Stimulated activated CD4-positive, alpha-beta T cell treated with anti-CD3 and anti-CD28 coated beads, Interleukin-2, amount 100 ng/mL, for 48 hours (primary cell): ENCODE results near the gene TRPV3.
"Not testable (repeated sequence)": the region's sequence is repeated elsewhere in the genome, so short reads cannot be mapped to it uniquely, and the experiment has no call there.

Experiments
- DNase-seq, 2 donors: peaks; one replicate each; pipeline ENCODE4 v3.0.0-alpha.2; 2020

The TRPV3 gene

DNA sequence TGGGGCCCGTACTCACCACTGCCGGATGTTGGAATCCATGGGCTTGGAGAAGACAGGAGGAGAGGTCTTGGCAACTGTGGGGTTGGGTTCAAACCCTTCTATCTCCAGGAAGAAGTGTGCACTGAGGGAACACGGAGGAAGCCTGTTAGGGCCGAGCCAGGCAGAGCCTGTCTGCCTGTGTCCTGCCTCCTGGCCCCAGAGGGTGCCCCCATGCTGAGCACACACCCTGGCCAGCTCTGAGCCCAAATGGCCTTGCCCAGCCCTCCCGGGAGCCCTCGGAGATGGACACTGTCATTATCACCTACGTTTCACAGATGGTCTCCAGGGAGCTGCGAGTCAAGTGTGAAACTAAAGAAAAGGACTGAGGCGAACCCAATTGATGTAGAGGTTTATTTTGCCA is 12.5 kb downstream of the TRPV3 start:
- DNase-seq, result no peak

DNA sequence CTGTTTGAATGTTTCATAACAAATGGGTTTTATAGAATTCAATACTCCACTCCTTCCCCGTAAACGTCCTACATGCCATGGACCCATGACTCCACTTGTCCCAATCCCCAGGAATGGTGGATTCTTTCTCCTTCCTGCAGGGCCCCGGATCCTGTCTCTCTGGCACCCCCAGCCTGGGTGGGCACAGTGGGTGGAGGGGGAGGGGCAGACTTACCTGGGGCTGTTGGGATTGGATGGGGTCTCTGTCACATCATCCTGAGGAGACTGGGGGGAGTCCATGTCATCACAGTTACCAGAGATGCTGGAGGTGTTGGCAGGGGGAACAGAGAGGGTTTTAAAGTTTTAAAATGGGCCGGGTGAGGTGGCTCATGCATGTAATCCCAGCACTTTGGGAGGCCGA is 13.2 kb downstream of the TRPV3 start:
- DNase-seq, result no peak

DNA sequence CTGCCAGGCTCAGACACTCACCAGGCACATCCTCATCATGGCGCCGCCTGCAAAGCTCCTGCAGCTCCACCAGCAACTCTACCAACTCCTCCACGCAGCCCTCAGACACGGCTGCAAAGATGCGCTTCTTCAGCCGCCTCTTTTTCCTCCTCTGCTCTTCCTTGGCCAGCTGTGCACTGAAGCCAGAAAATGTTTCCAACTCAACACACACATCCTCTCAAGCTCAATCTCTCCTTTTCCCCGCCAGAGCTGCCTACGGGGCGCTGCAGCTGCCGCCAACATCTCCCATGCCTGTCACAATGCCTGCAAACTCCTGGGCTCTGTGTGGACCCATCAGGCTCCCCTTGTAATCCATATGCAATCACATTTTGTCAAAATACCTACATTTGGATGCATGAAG is 14.2 kb downstream of the TRPV3 start:
- no peak for DNase-seq

- no peak for DNase-seq
Measured at GRCh38 chr17:3542410-3543088, 15.1 kb downstream of the TRPV3 start.

DNA sequence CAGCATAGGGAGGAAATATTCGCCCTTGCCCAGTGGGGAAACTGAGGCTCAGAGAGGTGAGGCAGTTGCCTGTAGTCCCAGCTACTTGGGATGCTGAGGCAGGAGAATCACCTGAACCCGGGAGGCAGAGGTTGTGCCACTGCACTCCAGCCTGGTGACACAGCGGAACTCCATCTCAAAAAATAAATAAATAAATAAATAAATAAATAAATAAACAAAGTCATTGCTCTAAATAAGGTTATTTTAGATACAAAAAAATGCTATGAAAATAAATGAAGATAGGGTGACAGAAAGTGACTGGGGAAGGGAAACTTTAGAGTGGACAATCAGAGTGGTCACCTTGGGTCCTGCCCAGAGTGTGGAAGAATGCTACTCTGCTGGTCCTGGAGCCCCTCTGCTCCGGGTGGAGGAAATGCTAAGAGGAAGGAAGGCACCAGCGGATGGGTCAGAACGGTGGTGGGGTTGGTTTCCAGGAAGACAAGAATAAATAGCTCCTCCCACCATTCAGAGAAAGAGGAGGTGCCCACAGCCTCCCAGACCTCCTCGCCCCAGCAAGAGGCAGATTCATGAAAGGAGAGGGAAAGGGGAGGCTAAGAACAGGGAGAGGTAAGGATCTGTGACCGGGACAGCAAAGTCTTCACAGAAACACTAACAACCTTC is 17.6 kb downstream of the TRPV3 start:
- no peak for DNase-seq

- DNase-seq, result no peak
Measured at GRCh38 chr17:3536716-3537115, 20.9 kb downstream of the TRPV3 start.

DNA sequence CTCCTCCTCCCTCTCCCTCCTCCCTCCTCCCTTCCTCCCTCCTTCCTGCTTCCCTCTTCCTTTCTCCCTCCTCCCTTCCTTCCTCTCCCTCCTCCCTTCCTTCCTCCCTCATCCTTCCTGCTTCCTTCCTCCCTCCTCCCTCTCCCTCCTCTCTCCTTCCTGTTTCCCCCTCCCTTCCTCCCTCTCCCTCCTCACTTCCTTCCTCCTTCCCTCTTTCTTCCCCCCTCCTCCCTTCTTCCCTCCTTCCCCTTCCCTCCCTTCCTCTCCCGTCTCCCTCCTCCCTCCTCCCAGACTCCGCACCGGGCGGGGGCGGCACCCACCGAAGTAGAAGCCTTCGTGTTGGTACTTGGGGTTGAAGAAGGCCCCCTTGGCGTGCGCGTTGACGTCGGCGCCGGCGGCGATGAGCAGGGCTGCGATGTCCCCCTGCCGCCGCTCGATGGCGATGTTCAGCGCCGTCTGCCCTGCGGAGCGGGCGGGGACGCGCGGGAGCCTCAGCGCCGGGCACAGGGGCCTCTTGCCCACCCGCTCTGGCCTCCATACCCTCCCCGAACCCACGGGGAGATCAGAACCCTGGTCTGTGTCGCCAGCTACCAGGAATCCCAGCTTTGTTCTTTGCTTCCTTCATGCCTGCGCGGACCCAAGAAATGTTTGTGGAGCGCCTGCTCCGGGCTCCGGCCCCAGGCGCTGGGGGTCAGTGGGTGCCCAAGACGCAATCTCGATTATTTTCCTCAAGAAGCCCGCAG is 22.2 kb downstream of the TRPV3 start:
- peak; percentile 51 to 53 for DNase-seq

- no peak for DNase-seq
Measured at GRCh38 chr17:3534881-3535252, 22.7 kb downstream of the TRPV3 start.

DNA sequence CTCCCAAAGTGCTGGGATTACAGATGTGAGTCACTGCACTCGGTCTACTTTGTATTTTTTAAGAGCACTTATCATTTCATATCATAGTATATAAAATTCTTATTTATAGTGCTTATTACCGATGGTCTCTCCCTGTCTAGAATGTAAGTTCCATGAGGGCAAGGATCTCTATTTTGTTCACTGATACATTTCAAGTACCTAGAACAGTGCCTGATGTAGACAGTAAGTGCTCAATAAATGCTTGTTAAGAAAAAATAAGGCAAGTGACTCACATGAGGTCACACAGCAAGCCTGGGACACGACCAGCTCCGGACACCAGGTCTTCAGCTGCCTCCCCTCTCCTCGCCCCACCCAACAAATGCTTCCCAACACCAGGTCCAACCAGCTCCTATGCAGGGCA is 23.9 kb downstream of the TRPV3 start:
- no peak for DNase-seq

- DNase-seq, result no peak
Measured at GRCh38 chr17:3532859-3533142, 24.8 kb downstream of the TRPV3 start.

- no peak for DNase-seq
Measured at GRCh38 chr17:3532106-3532858, 25.3 kb downstream of the TRPV3 start.

DNA sequence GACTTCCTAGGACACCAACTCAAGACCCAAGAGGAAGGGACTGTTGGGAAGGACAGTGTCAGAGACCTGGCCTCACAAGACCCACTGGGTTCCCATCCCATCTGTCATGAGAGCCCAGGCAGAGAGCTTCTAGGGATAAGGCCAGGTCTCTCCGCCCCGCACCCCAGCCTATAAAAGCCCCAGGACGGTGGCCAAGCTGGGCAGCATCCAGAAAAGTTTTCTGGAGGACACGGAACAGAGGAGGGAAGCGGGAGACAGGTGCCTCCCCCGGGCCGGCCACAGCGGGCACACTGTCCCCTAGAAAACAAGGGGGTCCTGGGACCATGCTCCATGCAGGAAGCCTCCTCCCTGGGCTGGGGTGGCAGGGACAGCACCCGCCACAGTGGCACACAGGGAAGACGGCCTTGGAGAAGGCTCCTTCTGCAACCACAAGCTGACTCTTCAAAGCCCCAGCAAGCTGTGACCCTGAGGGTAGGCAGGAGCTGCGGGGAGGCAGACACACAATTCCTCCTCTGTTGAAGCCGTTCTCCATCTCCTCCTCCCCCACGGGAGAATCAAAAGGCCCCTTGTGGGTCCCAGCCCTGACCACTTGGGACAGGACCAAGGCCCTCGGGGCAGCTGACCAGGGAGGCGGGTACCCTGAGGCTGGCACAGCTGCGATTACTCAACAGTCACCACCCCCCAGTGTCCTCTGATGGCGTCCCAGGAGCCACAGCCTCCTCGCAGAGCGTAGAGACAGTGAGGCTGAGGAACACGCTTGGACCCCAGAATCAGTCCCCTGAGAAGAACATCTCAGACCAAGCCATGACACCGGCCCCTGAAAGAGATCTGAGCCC is 26.1 kb downstream of the TRPV3 start:
- DNase-seq, result no peak

- DNase-seq, result no peak
Measured at GRCh38 chr17:3529817-3530741, 27.5 kb downstream of the TRPV3 start.

DNA sequence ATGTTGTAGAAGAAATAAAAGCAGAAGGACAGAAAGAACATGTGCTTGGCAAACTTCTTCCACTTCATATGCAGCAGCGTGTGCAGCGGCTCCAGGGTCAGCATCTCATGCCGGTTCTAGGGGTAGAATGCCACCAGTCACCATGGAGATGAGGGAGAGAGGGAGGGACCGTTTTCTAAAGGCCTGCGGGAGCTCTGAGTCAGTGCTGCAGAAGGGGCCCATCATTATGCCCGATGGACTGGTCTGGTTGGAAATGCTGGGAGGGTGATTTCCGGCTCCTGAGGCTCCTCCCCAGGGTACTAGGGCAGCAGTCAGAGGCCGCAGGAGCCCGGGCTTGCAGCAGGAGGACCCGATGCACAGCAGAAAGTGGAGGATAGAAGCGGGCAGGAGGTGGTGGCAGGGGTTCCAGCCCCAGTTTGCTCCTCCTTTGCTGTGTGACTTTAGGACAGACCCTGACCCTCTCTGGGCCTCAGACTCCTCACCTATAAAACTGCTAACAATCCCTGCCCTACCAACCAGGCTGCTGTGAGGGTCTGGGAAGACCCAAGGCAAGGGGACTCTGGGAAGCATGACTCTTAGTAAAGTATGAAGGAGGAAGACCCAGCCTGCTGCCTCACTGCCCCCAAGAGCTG is 28.6 kb downstream of the TRPV3 start:
- no peak for DNase-seq

DNA sequence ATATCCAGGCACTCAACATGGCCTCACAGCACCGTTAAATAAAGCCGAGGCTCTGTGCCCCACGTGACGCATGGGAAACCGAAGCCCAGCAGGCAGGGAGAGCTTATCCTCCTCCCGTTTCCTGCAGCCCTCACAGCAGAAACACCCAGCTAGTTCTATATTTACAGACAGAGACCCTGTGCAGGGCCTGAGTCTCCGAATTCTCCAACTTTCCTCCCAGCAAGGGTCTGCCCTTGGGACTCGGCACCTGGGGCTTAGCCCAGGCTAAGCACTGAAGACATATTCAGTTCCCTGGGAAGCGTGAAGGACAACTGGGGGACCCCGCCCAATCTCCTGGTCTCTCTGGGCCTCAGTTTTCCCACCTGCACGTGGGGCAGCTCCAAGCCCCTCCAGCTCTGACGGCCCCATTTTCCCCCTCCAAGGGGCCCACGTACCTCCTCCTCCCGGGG is 29.2 kb downstream of the TRPV3 start:
- DNase-seq, result no peak

DNA sequence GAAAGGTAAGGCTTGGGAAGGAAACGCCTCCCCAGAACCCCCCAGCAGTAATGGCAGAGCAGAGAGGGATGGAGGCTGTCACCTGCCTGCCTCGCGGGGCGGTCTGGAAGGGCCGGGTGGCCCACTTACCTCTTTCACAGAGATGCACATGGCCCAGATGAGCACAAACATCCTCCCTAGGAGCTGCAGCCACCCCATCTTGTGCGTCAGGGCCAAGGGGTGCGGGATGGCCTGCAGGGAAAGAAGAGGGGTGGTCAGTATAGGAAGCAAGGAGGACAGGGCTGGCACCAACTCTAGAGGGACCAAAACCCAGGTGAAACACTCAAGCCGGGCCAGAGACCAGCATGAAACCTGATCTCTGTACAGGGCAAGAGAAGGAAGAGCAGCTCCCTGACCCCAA is 29.7 kb downstream of the TRPV3 start:
- DNase-seq, result no peak

DNA sequence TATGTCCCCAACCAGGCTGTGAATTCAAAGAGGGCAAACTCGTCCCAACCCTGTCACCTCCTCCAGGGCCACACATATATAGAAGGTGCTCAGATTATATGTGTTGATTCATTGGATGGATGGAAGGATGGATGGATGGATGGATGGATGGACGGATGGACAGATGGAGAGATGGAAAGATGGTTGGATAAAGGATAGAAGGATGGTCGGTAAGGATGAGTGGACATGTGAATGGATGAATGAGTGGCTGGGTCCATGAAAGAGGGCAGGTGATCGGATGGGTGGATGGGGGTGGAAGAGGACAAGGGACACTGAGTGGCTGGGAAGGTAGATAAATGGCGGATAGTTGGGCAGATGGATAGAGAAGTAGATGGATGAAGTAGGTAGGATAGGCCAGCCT is 30.1 kb downstream of the TRPV3 start:
- no peak for DNase-seq

GRCh38 chr17:3526971-3527370 is 30.6 kb downstream of the TRPV3 start:
- DNase-seq, result no peak

DNA sequence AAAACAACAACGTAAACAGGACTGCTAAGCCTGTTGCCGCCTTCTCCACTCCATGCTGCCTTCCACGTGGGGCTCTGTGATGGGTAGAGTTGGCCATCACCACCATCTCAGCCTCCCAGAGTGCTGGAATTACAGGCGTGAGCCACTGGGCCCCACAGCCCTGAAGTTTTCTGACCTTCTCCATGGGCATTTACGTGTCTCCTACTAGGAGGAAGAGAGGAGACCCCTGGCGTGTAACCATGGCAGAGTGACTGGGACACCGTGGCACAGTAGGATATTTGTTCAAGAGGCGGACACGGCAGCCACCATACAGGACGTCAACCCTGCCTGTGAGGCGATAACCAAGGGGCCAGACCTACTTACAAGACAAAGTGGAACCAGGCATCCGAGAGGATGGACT is 31.1 kb downstream of the TRPV3 start:
- no peak for DNase-seq

- no peak for DNase-seq
Measured at GRCh38 chr17:3524024-3524423, 33.6 kb downstream of the TRPV3 start.

GRCh38 chr17:3519472-3519871 is 38.1 kb downstream of the TRPV3 start:
- DNase-seq, result not testable (repeated sequence)
